GM19035 (cell line): Measurements from ENCODE around the gene KAT6B.

Experiments
- ATAC-seq: cut with Tn5 transposase; IDR thresholded peaks from one replicate; pipeline ENCODE4 v1.9.1; 2021; ENCODE audit not compliant: unreplicated experiment

KAT6B gene

GRCh38 chr10:75061709-75062505 is 235.5 kb downstream of the KAT6B start:
- no peak for ATAC-seq

- no peak for ATAC-seq
Measured at GRCh38 chr10:75062506-75063299, 236.3 kb downstream of the KAT6B start.

- ATAC-seq = no peak
Measured at GRCh38 chr10:75063461-75064230, 237.2 kb downstream of the KAT6B start.

- no peak for ATAC-seq
Measured at GRCh38 chr10:75065076-75065475, 238.7 kb downstream of the KAT6B start.

GRCh38 chr10:75066271-75066670 is 239.9 kb downstream of the KAT6B start:
- ATAC-seq = no peak

- no peak for ATAC-seq
Measured at GRCh38 chr10:75067272-75067671, 240.9 kb downstream of the KAT6B start.

- ATAC-seq = no peak
Measured at GRCh38 chr10:75068523-75068922, 242.1 kb downstream of the KAT6B start.

- no peak for ATAC-seq
Measured at GRCh38 chr10:75070476-75070875, 244.1 kb downstream of the KAT6B start.

GRCh38 chr10:75070961-75071428 is 244.6 kb downstream of the KAT6B start:
- no peak for ATAC-seq

GRCh38 chr10:75071756-75072155 is 245.4 kb downstream of the KAT6B start:
- ATAC-seq = no peak

GRCh38 chr10:75072727-75073126 is 246.3 kb downstream of the KAT6B start:
- no peak for ATAC-seq

GRCh38 chr10:75073442-75073841 is 247.0 kb downstream of the KAT6B start:
- ATAC-seq = no peak

- no peak for ATAC-seq
Measured at GRCh38 chr10:75074711-75075445, 248.5 kb downstream of the KAT6B start.

- ATAC-seq = no peak
Measured at GRCh38 chr10:75076348-75076747, 249.9 kb downstream of the KAT6B start.

- no peak for ATAC-seq
Measured at GRCh38 chr10:75079436-75080083, 253.2 kb downstream of the KAT6B start.

GRCh38 chr10:75080554-75080953 is 254.2 kb downstream of the KAT6B start:
- ATAC-seq = no peak

GRCh38 chr10:75081379-75081778 is 255.0 kb downstream of the KAT6B start:
- ATAC-seq = no peak
